NCI-H748 treated with DMSO at 0.1 percent for 48 hours (cell line): Measurements from ENCODE around the gene RHBDF2.
"Not testable (repeated sequence)": the region's sequence is repeated elsewhere in the genome, so short reads cannot be mapped to it uniquely, and the experiment has no call there.

Experiments
- DNase-seq: peaks from one replicate; lab custom pipeline; 2025; lab: John Stamatoyannopoulos, UW

RHBDF2 gene

DNA sequence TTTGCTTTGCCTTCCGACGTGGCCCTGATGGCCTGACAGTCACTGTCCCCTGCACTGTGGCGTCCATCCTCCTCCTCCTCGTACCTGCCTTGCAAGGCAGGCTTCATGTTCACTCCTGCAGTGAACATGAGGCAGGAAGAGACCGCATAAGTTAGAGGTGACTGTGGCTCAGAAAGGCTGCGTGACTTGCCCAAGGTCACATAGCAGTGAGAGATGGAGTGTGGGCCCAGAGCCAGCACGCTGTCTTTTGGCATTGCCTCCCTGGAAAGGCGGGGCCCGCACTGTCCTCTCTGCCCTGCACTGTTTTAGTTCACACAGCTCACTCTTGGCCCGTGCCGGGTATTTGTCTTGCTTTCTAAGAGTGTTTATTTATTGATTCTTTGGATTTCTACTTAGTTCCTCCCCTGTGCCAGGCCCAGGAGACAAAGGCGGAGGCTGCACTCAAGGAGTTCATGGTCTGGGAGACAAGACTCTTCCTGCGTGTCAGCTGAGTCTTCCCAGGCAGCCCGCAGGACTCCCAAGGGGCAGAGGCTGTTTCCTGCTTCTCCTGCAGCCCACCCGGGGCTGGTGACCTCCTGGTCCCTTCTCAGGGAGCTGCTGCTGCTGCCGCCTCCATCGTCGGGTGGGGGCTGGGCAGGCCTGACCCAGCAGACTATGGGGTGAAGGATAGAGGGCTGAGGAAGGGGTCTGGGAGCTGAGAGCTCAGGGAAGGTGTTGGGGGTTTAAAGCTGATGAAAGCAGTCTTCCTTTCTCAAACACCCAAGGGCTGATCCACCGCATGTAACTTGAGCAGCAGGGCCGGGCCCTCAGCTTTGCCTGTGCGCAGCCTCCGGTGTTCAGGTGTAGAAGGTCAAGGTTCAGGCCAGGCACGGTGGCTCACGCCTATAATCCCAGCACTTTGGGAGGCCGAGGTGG is 23.6 kb upstream of the RHBDF2 start:
- no peak for DNase-seq

DNA sequence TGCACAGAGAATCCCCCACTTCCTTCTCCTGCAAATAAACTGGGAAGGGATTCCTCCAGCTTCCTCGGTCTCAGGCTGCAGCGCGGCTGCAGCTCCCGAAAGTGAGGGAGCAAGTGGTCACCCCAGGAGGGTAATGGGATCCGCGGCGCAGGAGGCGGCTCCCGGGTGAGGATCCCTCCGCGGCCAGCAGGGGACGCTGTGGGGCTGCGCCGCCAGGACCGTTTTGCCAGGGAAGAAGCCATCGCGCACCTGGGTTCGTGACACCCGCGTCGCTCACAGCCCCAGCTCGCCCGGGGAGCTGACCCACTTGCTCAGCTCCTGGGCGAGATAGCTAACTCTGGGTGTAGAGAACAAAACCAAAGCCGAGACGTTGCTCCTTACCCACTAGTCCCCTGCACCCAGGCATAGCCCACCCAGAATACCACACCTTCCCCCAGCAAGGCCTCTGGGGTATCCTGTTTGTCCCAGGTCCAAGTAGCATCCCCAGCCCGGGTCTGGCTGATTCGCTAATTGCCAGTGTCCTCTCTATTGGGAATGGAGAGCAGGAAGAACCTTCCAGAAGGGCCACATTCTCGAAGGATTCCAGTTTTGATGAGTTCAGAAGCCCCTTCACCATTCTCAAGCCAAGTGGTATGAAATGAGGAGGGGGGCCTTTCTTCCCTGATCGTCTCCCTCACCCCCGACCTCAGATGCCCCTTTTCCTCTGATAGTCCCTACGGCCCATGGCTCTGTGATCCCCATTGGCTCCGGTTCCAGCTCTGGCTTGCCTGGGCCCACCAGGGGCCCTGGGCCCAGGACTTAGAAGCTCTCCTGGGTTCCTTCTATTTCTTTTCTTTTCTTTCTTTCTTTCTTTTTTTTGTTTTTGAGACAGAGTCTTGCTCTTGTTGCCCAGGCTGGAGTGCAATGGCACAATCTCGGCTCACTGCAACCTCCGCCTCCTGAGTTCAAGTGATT is 22.1 kb upstream of the RHBDF2 start:
- DNase-seq = peak; percentile 31

DNA sequence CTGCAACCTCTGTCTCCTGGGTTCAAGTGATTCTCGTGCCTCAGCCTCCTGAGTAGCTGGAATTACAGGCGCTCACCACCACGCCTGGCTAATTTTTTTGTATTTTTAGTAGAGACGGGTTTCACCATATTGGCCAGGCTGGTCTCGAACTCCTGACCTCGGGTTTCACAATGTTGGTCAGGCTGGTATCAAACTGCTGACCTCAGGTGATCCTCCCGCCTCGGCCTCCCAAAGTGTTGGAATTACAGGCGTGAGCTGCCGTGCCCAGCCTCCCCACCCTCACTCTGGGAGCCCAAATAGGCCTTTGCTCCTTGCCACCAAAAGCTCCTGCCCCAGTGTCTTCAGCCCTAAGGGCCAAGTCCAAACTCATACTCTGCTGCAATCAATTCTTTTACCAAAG is 20.5 kb upstream of the RHBDF2 start:
- DNase-seq = not testable (repeated sequence)

DNA sequence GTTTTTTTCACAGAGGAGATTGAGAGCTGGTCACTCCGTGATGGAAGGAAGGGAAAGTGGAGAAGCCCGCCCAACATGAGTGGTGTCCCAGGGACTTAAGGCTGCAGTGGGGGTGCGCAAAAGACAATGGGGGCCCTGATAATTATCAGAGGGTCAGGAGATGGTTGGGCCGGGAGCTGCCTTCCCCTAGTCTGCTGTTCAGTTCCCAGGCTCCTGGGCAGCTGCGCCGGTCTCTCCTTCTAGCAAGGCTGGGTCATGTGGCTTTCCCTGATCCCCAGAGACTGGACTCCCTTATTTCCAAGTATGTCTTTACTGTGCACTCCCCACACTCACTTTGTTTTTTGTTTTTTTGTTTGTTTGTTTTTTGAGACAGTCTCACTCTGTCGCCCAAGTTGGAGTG is 20.0 kb upstream of the RHBDF2 start:
- no peak for DNase-seq

DNA sequence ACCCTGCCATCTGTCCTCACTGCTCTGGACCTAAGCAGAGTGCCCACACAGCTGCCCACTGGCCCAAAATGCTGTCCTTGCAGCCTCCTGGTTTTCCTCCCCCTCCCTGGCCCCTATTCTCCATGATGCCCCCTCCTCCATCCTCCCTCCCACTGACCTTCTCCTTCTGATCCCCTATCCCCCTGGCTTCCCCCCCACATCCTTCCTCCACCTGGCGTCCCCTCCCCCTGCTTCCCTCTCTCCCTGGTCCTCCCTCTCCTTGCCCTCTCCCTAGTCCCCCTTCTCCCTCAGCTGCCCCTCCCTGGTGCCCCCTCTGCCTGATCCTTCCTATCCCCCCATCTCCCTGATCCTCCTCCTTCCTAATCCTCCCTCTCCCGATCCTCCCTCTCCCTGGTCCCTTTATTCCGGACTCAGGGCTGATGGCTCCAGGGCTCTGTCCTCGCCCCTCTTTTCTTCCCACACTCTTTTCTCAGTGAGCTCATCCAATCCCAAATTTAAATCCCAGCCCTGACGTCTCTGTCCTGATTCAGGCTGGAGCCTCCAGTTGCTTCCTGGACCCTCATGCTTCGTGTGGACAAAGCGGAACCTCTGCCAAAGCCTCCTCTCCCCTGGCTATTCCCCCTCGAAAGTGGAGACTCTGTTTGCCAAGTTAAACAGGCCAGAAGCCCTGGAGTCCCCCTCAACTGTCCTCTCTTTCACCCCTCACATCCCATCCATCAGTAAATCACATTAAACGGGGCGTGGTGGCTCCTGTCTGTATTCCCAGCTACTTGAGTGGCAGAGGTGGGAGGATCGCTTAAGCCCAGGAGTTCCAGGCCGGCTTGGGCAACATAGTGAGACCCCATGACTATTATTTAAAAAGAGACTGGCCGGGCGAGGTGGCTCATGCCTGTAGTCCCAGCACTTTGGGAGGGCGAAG is 18.1 kb upstream of the RHBDF2 start:
- DNase-seq = no peak

DNA sequence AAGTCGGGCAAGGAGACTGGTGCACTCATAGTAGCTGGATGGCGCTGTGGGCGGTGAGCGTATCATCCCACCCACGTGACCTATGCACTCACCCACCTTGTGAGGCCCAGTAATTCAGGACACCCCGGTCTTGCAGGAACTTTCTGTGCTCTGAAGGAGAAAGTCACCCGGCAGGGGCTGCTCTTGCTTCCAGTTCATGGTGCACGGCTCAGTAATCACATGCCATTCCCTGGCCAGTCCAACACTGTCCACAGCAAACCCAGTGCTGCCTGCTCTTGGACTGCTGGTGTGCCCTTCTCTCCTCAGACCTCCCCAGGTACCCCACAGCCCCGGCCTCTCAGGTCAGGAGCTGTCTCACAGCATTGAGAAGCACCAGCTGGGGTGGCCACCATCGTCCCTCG is 16.4 kb upstream of the RHBDF2 start:
- no peak for DNase-seq

DNA sequence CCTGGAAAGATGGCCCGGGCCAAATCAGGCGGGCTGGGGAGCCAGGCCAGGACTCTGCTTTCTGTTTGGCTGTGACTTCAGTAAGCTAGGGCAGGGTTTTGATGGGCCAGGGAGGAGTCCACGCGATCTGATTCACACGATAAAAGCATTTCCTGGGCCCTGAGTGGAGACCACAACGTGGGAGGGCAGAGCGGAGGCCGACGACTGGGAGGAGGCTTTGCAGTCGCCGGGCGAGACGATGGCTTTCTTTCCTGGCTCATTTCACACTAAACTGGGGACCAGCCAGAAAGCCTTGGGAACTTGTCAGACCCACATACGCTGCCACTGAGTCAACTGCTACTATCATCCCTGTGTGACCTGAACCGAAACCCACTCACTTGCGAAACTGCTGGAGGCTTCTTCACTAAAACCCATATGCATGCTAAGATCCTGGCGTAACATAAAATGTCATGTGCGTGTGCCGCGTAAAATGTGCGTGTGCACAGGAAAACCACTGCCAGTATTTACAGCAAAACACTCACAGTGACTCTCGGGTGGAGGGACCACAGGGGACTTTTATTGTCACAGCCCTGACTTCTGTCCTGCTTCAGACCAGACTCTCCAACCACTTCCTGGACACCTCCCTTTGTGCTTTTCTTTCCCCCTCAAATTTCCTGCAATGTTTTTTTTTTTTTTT is 14.2 kb upstream of the RHBDF2 start:
- no peak for DNase-seq

DNA sequence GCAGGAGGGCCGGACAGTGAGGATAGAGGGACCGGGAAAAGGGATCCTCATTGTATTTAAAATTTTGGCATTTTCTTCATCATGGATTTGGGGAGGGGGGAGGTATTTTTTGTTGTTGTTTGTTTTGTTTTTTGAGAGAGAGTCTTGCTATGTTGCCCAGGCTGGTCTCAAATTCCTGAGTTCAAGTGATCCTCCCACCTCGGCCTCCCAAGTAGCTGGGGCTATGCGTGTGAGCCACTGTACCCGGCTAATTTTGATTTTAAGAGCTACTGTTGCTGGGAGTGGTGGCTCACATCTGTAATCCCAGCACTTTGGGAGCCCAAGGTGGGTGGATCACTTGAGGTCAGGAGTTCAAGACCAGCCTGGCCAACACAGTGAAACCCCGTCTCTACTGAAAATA is 13.1 kb upstream of the RHBDF2 start:
- not testable (repeated sequence) for DNase-seq

DNA sequence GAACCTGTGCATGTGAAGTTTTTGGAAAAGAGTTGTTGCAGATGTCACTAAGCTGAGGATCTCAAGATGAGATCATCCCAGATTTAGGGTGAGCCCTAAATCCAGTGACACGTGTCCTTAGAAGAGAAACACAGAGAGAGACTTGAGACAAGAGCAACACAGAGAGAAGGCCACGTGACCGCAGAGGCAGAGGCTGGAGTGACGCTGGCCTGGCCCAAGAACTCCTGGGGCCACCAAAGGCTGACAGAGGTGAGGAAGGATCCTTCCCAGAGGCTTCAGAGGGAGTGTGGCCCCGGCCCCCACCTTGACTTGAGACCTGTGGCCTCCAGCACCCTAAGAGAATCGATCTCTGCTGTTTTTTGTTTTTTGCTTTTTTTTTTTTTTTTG is 12.1 kb upstream of the RHBDF2 start:
- DNase-seq = no peak

DNA sequence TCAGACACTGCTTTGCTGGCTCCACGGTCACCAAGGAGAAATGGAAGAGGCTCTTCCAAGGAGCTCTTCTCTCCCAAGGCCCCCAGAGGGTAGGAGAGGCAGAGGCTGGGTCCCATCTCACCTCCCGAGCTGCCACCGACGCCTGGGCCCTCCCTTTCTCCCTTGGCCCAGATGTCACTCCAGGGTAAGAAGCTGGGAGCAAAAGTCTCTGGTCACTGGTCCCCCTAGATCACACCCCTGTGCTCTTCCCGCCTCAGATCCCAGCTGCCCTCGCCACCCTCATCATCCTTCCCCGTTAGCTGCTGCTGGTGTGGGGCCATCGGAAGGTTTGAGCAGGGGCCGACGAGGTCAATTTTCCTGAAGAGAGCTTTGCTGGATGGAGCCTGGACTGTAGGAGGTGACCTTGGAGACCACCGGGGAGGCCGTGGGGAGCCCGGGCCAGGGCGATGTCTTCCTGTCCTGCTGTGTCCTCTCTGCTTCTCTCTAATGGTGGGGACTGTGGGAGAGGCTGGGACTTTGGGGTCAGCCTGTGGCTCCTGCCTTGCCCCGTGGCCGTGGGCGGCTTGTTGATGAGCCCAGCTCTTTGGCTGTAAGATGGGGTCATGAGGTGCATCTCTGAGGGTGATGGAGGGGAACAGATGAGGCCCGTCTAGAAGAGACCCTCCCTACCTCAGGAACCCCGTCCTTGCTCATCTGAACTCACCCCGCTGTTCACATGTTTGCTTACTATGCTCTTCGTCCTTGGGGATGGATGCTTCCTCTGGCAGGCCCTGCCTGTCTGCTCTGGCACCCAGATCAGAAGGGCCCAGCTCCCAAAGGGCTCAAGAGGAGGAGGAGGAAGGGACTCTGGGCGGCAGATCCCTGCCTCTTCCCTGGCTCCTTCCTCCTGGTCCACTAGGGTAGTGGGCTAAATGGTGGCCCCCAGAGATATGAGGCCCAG is 11.4 kb upstream of the RHBDF2 start:
- no peak for DNase-seq

DNA sequence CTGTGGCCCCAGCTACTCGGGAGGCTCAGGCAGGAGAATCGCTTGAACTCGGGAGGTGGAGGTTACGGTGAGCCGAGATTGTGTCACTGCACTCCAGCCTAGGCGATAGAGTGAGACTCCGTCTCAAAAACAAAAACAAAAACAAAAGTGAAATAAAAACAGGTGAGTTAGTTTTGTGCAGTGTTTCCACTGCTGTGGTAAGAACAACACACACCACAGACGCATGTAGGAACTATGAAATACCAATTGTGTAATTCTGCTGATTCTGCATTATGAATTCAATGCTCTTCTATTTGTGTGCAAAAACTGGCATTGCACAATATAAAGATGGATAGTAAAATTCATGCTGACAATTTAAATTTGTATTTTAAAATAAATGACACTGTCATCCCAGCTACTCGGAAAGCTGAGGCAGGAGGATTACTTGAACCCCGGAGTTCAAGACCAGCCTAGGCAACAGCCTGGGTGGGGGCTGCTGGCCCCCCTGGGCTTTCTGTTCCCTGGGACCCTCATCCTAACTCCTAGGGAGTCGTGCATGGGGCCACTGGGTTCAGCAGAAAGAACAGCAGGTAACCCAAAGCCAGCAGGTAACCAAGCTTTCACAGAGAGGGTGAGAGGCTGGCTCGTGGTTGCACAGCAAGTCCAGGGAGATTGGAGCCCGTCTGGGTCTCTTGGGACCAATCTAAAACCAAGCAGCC is 10.6 kb upstream of the RHBDF2 start:
- no peak for DNase-seq

DNA sequence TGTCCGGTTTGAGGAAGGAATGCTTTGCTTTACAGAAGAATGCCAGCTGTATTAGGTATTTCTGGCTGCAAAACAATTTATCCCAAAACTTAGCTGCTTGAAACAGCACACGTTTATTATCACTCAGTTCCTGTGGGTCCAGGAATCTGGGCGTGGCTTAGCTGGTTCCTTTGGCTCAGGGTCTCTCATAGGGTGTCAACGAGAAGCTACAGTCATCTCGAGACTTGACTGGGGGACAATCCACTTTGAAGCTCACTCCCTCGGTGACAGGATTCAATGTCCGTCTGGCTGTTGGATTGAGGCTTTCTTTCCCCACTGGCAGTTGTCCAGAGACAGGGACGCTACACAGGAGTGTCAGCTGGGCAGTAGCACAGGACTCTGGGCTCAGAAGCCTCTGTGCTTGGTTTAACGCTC is 9.6 kb upstream of the RHBDF2 start:
- DNase-seq = no peak

DNA sequence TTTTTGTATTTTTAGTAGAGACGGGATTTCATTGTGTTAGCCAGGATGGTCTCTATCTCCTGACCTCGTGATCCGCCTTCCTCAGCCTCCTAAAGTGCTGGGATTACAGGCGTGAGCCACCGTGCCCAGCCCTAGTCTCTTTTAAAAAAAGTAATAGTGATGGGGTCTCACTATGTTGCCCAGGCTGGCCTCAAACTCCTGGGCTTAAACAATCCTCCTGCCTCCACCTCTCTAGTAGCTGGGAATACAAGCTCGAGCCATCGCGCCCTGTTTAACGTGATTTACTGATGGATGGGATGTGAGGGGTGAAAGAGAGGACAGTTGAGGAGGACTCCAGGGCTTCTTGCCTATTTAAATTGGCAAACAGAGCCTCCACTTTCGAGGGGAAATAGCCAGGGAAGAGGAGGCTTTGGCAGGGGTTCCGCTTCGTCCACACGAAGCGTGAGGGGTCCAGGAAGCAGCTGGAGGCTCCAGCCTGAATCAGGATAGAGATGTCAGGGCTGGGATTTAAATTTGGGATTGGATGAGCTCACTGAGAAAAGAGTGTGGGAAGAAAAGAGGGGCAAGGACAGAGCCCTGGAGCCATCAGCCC is 7.3 kb upstream of the RHBDF2 start:
- DNase-seq = not testable (repeated sequence)

DNA sequence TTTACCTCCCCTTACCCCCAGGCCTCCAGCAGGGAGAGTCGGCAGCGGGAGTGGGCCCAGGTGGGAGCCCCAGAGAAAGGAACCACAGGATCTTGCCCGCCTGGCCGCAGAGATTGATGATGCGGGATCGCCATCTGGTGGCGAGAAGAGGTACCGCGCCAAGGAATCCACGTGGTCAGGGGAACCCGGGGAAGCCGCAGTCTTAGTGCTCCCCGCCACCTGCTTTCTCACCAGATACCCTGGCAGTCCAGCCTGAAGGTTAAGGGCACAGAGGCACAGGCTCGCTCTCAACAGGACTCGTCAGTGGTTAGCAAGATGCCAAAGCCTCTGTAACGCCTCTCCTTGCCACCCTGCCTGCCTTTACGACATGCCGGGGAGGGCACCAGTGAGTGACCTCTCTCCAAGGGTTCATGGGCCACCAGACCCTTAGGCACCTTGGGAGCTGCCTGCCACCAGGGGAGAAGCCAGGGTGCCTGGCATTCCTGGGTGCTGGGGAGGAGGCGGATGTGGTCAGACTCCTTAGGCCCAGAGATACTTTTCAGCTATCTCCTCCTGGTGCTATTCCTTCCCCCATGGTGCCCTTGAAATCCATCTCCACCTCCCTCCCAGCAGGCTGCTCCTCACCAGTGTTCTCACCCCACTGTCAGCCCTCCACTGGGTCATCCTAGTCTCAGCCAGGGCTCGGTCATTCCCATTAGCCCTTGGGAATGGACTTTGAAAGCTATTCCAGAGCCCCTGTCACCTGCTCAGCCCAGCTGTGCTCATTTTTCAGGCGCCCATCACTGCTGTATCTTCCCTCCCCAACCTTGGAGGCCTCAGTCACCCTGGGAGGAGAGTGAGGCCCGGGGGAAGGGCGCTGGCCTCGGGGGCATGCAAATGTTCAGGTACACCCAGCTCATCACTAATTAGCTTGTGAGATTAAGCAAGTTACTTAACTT is 5.5 kb upstream of the RHBDF2 start:
- DNase-seq = peak; percentile 18

DNA sequence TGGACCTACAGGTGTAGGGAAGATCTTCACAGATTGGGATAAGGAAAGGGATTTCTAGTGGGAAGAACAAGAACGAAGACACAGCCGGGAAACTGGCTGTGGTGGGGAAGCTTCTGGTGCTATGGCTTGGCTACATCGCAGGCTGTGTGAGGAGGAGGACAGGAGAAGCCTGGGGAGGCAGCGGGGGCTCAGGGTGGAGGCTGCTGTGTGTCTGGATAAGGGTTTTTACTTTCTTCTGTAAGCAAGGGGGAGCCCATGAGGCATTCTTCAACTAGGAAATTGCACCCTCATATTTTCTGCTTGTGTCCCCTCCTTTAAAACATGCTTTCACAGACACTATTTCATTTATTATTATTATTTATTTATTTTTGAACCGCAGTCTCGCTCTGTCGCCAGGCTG is 2.9 kb upstream of the RHBDF2 start:
- no peak for DNase-seq

DNA sequence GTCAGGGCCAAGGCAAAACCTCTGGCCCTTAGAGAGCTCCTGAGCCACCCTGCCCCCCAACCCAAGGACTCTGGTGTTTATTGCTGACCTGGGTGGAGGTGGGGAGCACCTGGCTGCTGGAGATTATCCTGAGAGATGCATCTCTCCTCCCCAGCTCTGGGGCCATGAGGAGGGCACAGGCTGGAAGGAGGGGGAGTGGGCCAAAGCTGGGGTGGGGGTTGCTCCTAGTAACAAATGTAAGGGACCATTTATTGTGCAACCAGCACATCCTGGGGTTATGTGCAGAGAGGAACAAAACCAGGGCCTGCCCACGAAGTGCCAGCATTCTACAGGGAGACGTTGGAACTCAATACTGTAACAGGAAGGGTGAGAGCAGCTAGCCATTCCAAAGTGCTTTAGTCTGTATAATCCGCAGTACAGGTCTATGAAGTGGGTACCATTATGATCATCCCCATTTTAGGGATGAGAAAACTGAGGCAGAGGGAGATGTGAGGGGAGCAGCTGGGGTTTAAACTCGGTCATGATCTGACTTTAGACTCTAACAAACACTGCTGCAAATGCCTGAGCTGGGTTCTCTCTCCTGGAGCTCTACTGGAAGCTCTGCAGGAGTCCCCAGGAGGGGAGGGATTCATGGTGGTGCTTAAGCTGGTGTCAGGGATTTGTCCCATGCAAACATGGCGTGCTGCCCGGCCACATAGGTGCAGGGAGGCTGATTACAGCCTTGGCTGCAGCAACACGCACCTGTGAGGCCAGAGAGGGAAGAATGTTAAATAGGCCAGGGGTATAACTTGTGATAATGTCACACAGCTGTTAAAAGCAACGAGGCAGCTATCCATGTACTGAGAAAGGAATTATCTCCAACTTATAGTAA is 1.4 kb upstream of the RHBDF2 start:
- DNase-seq = no peak

DNA sequence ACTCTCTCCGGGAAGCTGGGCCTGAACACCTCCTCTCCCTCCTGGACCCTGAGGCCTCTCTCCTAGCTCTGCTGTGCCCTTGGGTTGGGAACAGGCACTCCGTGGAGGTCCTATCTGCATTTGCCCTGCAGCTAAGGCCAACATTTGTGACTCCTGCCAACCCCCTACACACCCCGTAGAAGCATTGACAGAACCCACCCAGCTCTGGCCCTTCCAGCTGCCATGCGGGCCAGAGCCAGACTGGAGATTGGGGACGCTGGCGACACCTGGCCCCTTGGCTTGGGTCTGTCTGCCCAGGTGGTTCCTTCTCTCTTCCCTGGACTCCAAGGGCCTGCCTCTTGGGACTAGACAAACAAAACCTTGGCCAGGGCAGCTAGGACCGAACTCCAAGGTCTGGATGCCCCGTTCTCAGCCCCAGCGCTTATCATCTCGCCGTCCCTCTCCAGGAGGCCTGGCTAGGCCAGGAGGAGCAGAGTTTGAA is 644 bp upstream of the RHBDF2 start:
- DNase-seq = no peak
